ENCODE data around the gene TMEM18. TPM values are rescaled to one million over a fixed set of nuclear protein-coding genes. Genes with fewer than 3 reads are reported as not detected.

The TMEM18 gene
- total RNA-seq, 1 experiment from 2014 or later = 49.6 TPM

GRCh38 chr2:648476-649424 lies 28.5 kb downstream of the TMEM18 start:
- in situ Hi-C loops (cut with HindIII; ENCODE audit: low pct_unique_long_range_greater_than_20kb, low sequenced_read_pairs) = no loop called here

More at GRCh38 chr2:648476-649424, 28.5 kb downstream of the TMEM18 start:
- Histone ChIP-seq H3K9me3 (ENCODE audit: control insufficient read depth, insufficient read depth, low read depth, low read length) (no peaks in the 10 kb centered on the region), H3K36me3 (ENCODE audit: control insufficient read depth, insufficient read depth, low read length) (no peaks in the 10 kb centered on the region), H3K27me3 (ENCODE audit: control insufficient read depth, insufficient read depth, low read length) (no peaks in the 10 kb centered on the region; the same call in none of the 2 replicates), H3K4me3 (ENCODE audit: low read depth in 2 of 2, low read length in 2 of 2) (no peak overlapping the region), H3K4me1 (ENCODE audit: control insufficient read depth, insufficient read depth, low read length) (no peaks in the 10 kb centered on the region), H3K27ac (ENCODE audit: low read length) (no peak overlapping the region)
- no peak for TF ChIP-seq TCF7L2 (IDR thresholded peaks at IDR 0.05; ENCODE audit: low read depth, low read length)
- TF ChIP-seq CTCF (IDR thresholded peaks at IDR 0.05) = no peak
- no peak for TF ChIP-seq REST (IDR thresholded peaks at IDR 0.05; ENCODE audit: insufficient read depth in 1 of 2, low read depth in 2 of 2, low read length in 1 of 2)
- no peak for TF ChIP-seq POLR2AphosphoS5 (IDR thresholded peaks at IDR 0.05; ENCODE audit: low read depth, low read length)
- TF ChIP-seq SIN3A (IDR thresholded peaks at IDR 0.05; ENCODE audit: borderline replicate concordance, insufficient read depth, low read depth, low read length) = no peak
- no TSS peak for BruUV-seq (replicated peaks)
- POLR2A ChIA-PET = no interaction called here
- DNase-seq (ENCODE audit: low read depth, low spot score) = no peak
- CTCF ChIA-PET = no interaction called here
- ATAC-seq = 0 out of 2 replicates have a peak, but pooled peaks have one; percentile 31
- intact Hi-C loops (cut with micrococcal nuclease; ENCODE audit: unreplicated experiment) = no loop called here
